ENCODE measurements around the gene EVA1C.
"Not testable (repeated sequence)": the region's sequence is repeated elsewhere in the genome, so short reads cannot be mapped to it uniquely, and the experiment has no call there.

EVA1C gene

GRCh38 chr21:32463889-32464300, 51.4 kb downstream of the EVA1C start:
- DNase-seq: no peak

DNA sequence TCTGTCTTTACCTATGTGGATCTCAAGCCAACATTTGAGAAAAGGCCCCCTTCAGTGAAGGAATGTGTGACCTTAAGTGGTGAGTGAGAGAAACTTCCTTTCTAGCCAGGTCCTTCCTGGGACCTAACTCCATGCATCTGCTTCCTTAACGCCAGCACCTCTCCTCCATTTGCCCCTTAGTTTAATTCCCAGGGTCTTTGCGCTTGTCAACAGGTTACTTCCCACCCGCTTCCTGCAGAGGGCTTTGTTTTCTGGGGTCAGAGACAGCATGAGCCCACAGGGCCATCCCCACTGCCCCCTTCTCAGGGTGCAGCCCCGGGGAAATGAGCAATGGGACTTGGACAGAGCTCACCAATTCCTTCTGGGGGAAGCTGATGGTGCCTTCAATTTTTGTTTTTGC, 54.8 kb downstream of the EVA1C start:
- no peak for DNase-seq

GRCh38 chr21:32468681-32469111, 56.2 kb downstream of the EVA1C start:
- DNase-seq: no peak

GRCh38 chr21:32469628-32470027, 57.1 kb downstream of the EVA1C start:
- DNase-seq: no peak

- no peak for DNase-seq
Observed at GRCh38 chr21:32470206-32470605, 57.7 kb downstream of the EVA1C start.

DNA sequence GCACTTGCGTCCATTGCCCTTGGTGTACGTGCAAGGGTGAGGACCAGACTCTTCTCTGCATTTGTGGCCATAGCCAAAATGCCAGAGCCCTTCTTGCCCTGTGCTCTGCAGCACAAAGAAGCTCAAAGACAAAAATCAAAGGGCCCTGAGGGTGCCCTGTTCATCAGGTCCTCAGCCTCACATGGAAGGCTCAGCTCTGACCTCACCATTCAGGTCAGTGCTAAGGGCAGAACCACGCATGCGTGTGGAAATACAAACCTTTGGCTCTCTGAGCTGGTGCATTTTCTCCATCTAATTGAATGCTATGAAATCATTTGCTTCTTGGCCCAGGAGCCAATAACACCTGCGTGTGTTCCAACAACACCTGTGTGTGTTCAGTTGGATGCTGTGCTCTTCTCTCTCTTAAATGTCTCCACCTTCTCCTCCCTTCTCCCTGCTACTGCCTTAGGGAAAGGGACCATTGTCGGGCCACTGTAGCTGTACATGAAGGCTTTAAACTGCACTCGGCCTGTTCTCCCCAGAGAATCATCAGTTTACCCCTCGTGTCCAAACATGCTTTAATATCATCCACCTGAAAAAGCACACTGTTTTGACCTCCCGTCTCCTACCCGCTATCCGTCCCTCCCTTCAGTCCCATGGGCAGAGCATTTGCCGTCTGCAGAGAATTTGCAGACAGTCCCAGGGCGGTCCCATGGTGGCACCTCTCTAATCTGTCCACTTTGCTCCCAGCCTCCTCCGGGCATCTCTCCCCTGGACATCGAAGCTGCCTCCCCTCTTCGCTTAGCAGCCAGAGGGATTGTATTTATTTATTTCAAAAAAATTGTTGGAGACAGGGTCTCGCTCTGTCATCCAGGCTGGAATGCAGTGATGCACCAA, 60.6 kb downstream of the EVA1C start:
- DNase-seq: no peak

DNA sequence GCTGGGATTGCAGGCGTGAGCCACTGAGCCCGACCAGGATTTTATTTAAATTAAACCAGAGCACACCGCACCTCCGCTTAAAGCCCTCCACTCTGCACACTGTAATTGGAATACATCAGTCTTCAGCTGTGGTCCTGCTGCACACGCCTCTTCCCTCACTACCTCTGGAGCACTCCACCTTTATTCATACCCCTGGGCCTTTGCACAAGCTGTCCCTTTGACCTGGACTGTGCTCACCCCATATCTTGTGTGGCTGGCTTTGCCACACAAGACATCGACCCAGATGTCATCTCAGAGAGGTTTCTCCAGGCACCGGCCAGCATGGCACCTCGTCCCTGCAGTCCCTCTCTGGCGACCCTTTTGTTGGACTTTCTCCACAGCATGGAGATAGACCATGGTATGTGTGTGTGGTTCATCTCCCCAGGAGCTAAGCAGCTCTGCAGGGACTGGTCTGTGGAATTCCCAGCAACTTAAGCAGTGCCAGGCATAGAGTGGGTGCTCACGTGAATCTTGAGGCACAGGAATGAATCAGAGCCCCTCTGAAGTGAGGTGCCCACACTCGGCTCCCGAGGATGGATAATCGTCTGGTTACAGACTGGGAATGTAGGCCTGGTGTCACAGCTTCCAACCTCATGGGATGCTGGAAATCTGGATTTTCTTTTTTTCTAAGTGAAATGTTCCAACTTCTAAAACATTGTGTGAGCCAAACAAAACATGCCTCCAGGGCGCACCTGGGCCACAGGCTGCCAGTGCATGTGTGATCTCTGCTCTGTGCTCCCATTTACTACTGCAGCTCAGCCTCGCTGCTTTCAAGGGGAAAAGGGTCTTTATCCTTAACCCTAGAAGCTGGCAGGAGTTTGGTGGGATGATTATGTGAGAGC, 61.9 kb downstream of the EVA1C start:
- DNase-seq: no peak

DNA sequence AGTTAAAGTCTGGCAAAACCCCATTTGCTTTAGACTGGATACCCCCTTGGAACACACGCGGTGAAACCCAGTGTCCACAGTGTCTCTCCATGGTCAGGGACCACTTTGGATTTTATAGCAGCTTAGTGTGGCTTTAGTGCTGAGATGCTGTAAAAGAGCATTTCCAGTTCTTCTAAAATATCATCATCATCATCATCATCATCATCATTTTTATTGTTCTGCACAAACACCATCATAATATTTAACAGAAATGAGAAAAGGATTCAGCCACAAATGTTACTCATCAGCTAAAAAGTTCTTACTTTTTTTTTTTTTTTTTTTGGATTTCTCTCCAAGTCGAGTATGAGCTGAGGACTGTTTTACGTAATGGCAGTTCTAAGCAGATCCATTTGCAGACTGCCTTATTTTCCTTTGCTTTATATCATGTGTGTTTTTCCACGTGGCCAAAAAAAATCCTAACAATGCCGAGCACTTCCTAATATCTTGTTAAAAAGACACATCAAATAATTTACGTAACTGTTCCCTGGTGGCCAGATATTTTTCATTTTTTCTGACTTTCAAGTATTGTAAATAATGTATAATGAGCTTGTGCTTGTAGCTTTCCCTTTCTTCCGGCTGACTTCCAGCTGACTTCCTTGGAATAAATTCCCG, 62.8 kb downstream of the EVA1C start:
- no peak for DNase-seq

GRCh38 chr21:32476661-32477423, 64.3 kb downstream of the EVA1C start:
- no peak for DNase-seq

DNA sequence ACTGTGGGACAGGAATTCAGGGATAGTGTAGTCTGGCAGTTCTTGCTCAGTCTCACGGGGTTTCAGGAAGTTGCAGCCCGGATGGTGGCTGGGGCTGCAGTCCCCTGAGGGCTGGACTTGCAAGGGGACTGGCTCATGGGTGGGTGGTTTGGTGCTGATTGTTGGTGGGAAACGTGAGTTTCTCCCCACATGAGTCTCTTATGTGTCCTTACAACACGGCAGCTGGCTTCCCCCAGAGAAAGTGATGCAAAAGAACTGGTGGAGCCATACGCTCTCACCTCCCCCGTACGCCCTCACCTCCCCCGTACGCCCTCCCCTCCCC, 64.9 kb downstream of the EVA1C start:
- no peak for DNase-seq

DNA sequence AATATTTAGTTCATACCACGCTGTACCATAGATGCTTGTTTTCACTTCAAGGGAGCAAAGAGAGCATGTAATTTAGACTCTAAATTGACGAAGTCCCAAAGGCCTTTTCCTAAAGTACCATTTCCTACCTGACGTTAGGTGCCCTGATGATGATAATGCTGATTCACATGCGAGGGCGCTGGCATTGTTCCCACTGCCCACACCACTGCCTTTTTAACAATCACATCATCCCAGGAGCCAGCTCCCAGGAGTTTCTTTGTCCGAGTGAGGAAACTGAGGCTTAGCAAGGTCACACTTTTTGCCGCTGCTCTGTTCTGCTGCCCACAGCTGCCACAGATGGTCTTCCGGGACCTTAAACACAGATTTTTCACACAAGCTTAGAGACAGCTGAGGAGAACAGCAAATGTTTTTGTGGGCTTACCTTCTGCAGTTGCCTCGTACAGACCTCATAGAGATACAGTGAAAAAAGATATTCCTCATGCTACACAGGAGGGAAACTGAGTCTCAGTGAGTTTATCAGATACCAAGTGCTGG, 69.4 kb downstream of the EVA1C start:
- DNase-seq: no peak

GRCh38 chr21:32482565-32483292, 70.2 kb downstream of the EVA1C start:
- DNase-seq: no peak

DNA sequence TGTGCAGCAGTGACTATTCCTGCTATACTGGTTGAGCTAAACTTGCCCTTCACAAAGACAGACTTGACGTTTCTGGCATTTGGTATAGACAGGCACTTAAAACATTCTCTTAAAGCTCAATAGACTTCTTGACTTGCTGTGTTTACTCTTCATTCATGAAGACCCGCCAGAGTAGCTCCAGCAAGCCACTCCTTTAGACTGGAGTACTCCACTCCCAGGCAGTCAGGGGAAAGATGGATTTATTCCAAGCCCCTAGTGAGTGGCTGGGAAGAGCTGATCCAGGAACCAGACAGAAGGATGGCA, 70.7 kb downstream of the EVA1C start:
- peak; percentile 46 for DNase-seq

GRCh38 chr21:32484706-32485380, 72.3 kb downstream of the EVA1C start:
- no peak for DNase-seq

DNA sequence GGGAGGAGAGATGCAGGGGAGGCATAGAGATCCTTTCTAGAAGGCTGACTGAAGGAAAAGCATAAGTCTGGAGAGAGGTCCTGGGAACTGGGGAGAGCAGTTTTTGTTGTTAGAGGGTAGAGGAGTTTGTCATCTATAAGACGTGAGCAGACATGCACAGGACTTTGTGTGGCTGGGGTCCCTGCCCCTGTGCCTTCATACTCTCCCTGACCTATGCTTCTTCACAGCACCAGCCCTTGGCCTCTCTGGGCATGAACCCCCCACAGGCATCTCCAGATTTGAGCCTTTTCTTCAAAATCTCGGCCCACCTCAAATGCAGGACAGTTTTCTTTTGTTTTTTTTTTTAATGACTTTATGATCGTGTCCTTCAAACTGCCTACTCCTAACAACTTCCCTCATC, 79.9 kb downstream of the EVA1C start:
- DNase-seq: no peak

DNA sequence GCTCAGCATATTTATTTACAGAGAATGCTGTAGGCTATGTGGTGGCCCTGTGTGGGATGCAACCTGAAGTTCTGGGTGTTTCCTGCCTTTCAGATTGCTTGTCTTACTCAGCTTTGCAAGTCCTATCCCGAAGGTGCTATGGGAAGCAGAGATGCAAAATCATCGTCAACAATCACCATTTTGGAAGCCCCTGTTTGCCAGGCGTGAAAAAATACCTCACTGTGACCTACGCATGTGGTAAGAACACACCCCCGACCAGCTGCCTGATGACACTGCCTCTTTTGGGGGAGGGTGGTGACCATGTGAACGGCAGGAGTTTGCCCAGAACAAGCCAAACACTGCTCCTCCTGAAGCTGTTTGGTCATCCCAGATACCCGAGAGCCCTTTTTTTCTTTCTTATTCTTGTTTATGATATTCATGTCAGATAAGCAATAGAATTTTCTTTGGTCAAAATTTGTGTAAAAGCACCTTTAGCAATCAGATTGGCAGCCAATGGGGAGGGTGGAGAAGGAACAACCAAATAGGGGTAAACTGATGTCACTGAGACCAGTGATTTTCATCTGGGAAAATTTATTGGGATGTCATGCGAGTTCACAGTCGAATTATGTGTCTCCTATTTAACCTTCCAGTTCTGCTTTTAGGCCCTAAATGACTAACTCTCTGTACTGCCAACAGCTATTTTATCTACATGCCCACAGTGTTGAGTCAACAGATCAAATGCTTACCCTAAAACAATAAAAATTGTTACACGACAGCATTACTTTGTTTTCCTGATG, 82.6 kb downstream of the EVA1C start:
- DNase-seq: no peak

GRCh38 chr21:32496568-32496967, 84.1 kb downstream of the EVA1C start:
- DNase-seq: no peak

DNA sequence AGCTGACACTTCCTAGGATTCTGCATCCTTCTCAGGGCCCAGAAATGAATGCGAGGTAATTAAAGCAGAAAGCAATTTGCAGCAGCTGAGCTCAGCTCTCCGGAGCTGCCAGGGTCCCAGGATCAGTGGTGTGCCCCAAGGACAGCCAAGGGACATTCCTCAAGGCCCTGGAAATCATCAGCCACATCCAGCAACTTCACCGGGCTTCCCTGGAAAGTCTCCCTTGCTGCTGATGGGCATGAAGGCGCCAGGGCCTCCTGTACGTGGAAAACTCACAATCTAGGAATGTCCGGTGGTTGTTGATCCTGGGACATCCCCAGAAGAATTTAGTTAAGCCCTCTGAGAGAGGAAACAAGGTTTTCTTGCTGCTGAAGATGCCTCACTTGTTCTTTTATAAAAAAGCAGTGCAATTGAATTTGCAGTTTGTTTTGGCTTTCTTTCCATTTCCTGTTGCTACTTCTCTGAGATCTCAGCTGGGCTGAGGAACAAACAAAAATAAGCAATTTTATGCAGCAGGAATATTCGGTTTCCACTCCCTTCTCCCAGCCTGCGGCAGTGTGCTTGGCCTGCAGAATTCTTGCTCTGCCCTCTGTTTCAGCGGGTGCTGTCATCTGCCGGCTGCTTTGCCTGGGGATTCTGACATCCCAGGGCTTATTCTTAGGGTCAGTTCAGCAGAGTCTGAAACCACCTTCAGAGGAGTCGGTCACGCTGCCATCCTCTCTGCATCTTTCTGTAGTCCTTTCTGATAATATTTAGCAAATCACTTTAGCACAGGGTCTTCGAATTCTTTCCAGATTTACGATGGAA, 86.9 kb downstream of the EVA1C start:
- no peak for DNase-seq

GRCh38 chr21:32503641-32504040, 91.1 kb downstream of the EVA1C start:
- DNase-seq: not testable (repeated sequence)

GRCh38 chr21:32505767-32506166, 93.3 kb downstream of the EVA1C start:
- DNase-seq: not testable (repeated sequence)
